Heart left ventricle (tissue), 13 donors: ENCODE data around the gene MTCH2.

ENCODE experiments used
- CTCF ChIP-seq, 12 donors: fragments of 200-600 bp; sonication (generic) in 4 of 12; IDR thresholded peaks; one replicate each; pipeline versions ENCODE4 v1.5.0 to v1.8.0; 2018 to 2022; ENCODE audit warnings: antibody characterized with exemption in 12 of 12, mild to moderate bottlenecking in 5 of 12
- POLR2A ChIP-seq, 2 donors: fragments of 450-650 bp; IDR thresholded peaks; one replicate each; pipeline ENCODE4 v1.6.1; 2017; ENCODE audit warnings: antibody characterized with exemption in 2 of 2, mild to moderate bottlenecking in 2 of 2, moderate library complexity in 2 of 2
- donor health status: ischemic (EF 13 %, LVEDD 7.1; RV severe dilation, severe dysfunction).
- donor health status: DM: no; HTN: yes; CAD: no.
- donor health status: DM: no; HTN: no; CAD: no.
- donor health status: ischemic (EF 25% LVEDD 6.9; RV normal size, moderate dysfunction).
- donor health status: ischemic (EF 25% LVEDD 5.7; RV mildly dilated, moderate dysfunction).
- donor health status: ischemic (EF 35%, LVEDD 5.7; RV mildly dilated, moderate dysfunction).
- donor health status: nonischemic (EF 11% LVEDD 7.7; RV severe dilation, severe dysfunction).
- donor health status: DM: yes; HTN: yes; CAD: no.
- donor health status: PGD.
- donor health status: ischemic (EF 29% LVEDD 5.4; RV normal size, mild dysfunction).
- donor health status: nonischemic (EF 23%, LVEDD 6.1; RV moderate dilation, normal function).

- TF ChIP-seq CTCF (IDR thresholded peaks at IDR 0.05) (no peak), POLR2A (IDR thresholded peaks at IDR 0.05) (no peak)
Observed at GRCh38 chr11:47668665-47669064, 26.3 kb upstream of the MTCH2 start.
